SW 1271 (cell line): ENCODE measurements around the gene KIF5B.
"Not testable (repeated sequence)": the region's sequence is repeated elsewhere in the genome, so short reads cannot be mapped to it uniquely, and the experiment has no call there.

Experiments
- DNase-seq, 2 experiments: peaks; one replicate each; lab custom pipeline; 2025; lab: John Stamatoyannopoulos, UW

Gene KIF5B

DNA sequence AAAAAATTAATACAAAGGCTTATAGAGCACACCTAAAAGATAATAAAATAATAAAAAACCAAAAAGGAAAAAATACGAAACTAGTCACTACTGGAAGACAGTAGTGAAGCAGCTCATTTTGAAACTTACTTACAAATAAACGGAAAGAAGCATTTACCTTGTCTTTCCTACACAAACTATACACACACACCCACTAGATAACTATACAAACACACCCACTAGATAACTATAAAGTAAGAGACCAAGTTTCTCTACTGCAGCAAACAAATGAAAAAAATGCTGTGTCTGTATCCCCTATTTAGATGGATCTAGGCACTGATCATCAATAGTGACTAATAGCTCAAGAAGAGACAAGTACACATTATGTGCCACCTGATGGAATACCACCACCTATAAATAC lies 49.2 kb downstream of the KIF5B start:
- no peak for DNase-seq

DNA sequence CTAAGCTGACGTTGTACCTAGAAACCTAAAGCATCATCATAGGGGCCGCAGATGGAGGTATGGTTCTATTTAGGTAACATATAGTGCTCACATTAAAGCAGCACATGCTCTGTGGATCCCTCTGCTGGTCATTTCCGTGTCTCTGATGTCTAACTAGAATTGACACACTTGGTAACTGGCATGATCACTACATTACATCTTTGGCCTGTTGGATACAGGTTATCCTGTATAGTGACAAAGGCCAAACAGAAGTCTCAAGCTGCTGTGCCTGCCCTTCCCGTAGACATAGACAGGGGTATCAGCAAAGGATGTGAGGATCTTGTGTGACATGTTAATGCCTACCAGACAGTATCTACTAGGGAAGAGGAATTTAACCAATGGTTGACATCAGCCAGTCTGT lies 51.2 kb downstream of the KIF5B start:
- DNase-seq, result peak in 1 of 2 experiments; percentile 63

DNA sequence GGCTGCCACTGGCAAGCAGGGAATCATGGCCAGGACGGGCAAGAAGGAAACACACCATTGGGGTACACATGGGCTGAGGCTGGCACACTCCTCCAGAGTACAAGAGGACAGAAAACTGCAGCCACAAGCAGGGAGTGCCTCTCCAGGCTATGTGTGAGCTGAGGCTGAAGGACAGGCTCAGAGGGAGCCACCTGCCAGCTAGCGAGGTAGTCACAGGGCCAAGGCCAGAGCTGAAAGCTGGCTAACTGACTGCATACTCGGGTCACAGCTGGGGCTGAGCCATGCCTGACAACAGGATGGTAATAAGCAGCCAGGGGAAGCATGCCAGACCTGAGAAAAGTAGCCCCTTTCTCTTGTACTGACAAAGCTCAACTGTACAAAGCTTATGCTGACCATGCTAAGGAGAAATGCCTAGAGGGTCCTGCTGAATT lies 52.0 kb downstream of the KIF5B start:
- DNase-seq, result no peak

DNA sequence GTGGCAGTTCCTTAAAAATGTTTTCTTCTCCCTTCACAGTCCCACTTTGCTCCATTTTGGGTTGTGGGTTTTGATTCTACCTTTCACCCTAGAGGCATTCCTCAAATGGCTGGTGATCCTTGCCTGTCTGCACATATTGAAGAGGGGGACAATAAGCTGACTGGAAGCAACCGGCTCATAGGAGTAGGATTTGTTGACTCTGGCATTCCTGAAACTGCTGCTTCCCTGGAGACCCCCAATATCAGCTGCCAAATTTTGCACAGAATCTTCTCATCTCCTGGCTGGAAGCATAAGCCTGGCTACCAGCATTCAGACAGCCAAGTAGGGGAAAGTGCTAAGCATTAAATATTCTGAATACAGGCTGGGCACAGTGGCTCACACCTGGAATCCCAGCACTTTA lies 53.7 kb downstream of the KIF5B start:
- no peak for DNase-seq

DNA sequence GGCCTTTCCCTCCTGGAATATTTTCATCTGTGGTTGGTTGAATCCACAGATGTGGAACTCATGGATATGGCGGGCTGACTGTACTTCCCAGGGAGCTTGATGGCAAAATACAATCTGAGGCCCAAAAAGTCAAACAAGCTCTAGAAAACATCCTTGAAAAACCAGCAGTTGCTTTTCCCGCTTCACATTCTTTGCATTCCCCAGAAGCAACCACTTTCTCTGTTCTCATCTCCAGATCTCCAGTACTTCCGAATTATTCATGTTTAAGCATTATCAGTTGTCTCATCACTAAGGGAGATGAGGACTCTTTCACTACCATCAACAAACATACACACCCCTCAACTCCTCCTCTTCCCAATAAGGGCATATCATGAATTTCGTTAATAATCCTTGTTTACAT lies 55.3 kb downstream of the KIF5B start:
- DNase-seq, result no peak

DNA sequence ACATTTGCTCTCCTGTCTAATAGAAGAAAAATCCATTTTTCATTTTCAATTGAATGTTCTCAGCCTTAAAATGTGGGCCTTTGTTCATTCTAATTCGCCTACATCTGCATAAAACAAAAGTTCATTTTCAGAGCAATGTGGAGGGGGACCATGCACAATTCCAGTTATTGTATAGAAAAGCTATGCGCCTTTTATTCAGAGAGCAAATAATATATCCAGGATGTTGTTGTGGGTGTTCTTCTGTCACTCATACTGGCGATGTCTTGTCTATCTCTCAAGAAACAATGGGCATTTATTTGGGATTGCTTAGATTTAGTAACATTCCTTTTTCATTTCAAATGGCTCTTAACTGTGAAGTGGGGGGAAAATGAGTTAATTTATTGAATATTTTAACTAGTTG lies 56.4 kb downstream of the KIF5B start:
- DNase-seq, result no peak

DNA sequence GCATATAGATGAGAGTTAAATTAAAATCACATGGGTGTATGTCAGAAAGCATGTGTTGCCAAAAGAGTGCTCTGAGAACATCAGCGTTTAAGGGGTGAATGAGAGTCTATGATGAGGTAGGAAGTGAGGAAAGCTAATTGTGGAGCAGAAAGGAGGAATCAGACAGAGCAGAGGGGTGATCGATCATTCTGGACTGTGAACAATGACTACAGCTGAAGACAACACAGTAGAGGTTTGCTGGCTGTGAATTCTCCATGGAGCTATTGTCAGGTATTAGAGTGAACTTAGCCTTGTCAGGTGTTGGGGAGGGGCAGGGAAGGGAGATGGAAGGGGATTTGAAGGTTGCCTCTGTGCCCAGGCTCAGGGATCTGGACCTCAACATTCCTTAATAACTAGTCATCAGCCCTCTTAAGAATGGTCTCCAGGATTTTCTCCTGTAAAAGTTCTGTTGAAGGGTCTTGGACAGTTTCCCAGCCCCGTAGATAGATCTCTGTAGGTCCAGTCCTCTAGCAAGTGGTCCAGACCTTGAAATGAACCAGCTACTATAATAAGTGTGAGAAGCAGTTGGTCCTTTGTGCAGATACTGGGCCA lies 57.1 kb downstream of the KIF5B start:
- no peak for DNase-seq

DNA sequence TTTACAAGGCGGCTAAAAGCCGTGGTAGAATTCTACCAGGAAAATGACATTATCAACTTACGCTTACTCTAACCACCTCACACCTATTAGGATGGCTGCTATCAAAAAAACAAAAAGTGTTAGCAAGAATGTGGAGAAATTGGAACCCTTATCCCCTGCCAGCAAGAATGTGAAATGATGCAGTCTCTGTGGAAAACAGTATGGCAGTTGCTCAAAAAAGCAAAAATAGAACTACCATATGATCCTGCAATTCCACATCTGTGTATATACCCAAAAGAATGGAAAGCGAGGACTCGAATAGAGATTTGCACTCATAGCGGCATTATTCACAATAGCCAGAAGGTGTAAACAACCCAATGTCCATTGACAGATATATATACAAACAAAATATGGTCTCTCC lies 61.3 kb downstream of the KIF5B start:
- no peak for DNase-seq

DNA sequence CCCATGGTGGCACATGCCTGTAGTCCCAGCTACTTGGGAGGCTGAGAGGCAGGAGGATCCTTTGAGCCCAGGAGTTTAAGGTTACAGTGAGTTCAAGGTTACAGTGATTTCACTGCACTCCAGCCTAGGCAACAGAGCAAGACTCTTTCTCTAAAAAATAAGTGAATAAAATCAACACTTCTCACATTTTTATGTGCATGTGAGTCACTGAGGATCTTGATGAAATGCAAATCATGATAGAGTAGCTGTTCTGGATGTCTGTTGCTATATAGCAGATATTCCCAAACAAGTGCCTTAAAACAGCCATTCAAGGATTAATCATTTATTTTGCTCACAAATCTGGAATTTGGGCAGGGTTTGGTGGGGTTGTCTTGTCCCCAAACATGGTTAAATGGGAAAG lies 65.3 kb downstream of the KIF5B start:
- DNase-seq, result no peak

DNA sequence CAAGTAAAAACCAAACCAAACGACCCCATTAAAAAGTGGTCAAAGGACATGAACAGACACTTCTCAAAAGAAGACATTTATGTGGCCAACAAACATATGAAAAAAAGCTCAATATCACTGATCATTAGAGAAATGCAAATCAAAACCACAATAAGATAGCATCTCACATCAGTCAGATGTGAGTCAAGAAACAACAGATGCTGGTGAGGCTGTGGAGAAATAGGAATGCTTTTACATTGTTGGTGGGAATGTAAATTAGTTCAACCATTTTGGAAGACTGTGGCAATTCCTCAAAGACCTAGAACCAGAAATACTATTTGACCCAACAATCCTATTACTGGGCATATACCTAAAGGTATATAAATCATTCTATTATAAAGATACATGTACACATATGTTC lies 68.4 kb downstream of the KIF5B start:
- DNase-seq, result not testable (repeated sequence)

DNA sequence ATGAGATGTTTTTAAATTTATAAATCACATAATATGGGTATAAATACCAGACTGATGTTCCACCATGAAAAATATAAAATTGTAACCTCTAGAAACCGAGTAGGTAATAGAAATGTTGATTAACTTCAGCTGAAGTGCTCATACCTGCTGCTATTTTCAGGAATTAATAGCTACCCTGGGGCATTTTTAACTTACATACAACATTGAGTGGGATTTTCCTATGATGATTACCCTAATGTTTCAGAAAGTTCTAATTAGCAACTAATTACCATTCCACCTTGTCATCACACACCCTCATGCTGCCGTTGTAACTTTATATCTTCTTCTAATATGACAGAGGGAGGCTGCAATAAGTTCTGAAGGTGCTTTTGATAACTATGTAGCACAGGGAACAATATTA lies 74.1 kb downstream of the KIF5B start:
- no peak for DNase-seq

DNA sequence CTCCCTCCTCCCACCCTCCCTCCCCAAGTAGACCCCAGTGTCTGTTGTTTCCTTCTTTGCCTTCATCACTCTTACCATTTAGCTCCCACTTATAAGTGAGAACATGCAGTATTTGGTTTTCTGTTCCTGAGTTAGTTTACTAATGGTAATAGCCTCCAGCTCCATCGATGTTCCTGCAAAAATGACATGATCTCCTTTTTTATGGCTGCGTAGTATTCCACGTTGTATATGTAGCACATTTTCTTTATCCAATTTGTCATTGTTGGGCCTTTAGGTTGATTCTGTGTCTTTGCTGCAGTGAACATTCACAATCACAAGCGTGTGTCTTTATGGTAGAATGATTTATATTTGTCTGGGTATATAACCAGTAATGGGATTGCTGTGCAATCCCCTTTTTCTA lies 75.8 kb downstream of the KIF5B start:
- no peak for DNase-seq

DNA sequence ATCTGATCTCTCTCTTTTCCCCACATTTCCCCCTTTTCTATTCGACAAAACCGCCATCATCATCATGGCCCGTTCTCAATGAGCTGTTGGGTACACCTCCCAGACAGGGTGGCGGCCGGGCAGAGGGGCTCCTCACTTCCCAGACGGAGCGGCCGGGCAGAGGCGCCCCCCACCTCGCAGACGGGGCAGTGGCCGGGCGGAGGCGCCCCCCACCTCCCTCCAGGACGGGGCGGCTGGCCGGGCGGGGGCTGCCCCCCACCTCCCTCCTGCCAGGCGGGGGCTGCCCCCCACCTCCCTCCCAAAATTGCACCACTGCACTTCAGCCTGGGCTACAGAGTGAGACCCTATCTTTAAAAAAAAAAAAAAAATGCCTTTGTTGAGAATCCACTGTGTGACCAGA lies 77.2 kb downstream of the KIF5B start:
- DNase-seq, result not testable (repeated sequence)

DNA sequence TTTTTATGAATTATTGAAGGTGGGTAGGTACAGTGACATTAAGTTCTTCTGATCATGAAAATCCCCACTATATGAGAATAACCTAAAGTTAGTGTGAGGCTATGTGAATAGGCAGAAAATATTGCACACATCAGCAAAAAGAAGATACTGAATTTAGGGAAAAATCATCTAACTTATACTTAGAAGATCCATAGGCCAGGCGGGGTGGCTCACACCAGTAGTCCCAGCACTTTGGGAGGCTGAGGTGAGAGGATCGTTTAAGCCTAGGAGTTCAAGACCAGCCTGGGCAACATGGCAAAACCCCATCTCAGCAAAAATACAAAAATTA lies 78.1 kb downstream of the KIF5B start:
- DNase-seq, result no peak

DNA sequence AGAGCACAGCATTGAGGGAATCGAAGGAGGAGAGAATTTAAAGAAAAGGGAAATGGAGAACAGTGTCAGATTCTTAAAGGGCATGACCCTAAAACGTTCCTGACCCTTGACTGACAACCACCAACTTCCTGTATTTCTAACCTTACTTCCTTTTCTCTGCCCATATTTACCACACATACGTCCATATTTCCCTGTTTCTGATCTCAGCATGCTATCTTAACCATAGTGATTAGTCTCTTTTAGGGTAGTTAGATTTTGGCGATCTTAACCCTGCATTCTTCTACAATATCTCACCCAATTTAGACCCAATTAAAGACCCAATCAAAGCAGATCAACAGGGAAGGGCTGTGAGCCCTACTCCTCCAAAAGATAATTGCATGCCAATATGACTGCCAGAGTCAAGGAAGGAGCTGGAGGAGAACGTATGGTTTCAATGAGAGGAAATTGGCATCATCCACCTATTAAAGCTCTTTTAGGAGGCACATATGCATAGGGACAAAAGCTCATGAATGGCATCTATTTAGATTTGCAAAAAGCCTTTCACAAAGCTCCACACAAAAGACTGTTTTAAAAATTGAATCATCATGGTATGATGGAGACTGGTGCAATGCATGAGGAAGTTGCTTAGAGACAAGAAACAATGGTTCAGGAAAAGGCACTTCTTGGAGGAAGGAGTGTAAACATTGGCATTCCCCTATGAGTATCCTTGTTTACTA lies 78.6 kb downstream of the KIF5B start:
- DNase-seq, result no peak

DNA sequence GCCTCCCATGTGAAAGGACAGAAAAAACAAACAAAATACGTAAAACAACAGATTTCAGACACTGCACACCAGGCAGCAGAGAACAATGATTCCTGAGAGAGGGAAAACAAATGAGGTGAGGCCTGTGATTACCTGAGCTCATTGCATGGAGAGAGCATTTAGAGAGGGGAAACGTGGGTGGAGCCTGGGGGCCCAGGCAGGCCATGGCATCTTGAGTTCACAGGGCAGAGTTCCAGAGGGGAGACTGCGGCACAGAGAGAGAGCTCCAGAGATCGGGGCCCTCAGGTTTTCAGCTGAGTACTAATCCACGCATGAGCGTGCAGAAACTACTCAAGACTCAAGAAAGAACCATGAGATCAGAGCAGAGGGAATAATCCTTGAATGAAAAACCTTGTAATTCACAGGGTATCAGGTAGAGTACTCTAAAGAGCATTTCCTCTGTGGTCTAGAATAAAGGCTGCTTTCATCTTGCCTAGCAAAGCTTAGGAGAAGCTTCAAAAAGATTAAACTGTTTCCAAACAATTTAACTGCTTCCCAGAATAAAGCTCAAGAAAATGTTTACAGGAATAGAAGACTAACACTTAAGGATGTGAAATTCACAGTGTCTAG lies 81.0 kb downstream of the KIF5B start:
- no peak for DNase-seq

DNA sequence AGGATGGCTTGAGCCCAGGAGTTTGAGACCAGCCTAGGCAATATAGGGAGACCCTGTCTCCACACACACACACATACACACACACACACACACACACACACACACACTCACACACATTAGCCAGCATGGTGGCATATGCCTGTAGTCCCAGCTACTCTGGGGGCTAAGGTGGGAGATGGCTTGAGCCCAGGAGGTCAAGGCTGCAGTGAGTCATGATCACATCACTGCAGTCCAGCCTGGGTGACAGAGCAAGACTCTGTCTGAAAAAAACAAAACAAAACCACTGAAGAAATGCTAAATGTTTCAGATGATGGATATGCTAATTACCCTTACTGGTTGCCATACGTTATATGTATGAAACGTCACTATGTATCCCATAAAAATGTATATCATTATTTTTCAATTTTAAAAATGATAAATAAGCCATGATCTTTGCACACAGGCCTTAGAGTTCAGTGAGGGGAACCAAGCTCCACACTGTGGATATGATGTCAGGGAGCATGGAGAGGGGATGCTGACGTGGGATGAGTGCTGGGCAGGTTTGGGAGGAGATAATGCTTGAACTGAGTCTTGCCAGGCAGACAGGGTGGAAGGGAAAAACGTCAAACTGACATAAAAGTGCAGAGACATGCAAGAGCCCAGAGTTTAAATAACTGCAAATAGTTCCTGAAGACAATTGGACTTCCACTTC lies 81.6 kb downstream of the KIF5B start:
- DNase-seq, result no peak

DNA sequence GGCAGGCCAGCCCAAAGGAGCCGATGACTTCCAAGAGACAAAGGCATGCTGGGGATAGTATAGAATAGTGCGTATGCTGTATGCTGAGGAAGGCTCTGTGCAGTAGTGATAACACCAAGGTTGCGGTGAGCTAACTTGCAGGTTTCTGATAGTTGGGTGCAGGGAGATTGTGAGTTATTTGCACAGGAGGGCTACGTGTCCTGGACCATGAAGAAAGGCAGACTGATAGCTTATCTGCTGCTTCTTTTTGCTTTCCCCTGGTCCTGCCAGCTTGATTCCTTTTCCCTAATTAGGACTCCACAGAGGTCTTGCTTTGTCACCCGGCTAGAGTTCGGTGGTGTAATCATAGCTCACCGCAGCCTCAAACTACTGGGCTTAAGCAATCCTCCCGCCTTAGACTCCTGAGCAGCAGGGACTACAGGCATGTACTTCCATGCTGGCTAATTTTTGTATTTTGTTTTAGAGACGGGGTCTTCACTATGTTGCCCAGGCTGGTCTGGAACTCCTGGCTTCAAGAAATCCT lies 83.6 kb downstream of the KIF5B start:
- DNase-seq, result no peak

DNA sequence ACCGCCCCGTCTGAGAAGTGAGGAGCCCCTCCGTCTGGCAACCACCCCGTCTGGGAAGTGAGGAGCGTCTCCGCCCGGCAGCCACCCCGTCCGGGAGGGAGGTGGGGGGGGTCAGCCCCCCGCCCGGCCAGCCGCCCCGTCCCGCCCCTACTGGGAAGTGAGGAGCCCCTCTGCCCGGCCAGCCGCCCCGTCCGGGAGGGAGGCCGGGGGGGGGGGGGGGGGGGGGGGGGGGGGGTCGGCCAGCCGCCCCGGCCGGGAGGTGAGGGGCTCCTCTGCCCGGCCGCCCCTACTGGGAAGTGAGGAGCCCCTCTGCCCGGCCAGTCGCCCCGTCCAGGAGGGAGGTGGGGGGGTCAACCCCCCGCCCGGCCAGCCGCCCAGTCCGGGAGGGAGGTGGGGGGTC lies 86.4 kb downstream of the KIF5B start:
- DNase-seq, result not testable (repeated sequence)

DNA sequence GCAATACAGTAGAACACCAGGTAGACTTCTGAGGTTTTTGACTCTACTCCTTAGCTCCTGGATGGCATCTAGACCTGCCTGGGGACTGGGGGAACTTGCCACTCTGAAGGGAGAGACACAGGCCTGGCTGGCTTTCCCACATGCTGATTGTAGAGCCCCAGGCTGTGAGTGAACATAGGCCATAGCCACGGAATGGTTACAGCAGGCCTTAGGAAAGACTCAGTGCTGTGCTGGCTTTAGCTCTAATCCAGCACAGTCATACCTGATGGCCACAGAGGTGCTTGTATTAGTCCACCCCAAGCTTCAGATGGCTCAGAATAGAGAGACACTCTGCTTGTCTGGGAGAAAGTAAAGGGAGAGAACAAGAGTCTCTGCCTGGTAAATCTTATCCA lies 92.6 kb downstream of the KIF5B start:
- no peak for DNase-seq

DNA sequence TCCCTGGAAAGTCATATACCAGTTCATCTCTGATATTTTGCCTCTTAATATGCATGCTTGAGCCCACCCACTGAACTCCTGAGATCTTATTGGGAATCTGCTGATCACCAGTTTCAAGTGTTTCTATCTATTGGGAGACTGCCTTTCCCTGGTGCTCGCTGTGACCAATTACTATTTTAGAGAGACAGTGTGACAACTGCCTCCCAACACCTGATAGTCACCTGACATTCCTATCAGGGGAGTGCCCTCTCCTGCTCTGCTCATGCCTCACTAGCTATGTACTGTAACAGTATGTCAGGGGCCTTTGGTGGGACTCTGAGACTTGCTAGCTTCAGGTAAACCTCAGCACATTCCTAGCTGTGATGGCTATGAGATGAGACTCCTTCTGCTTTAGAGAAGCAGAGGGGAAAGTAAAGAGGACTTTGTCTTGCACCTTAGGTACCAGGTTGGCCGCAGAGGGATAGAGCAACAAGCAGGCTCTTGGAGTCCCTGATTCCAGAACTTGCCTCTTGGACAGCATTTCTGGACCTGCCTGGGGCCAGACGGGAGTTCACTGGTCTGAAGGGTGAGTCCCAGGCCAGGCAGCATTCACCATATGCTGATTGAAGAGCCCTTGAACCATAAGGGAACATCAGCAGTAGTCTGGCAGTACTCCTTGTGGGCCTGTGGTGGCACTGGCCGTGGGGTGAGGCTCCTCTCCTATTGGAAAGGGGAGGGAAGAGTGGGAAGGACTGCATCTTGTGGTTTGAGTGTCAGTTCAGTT lies 93.2 kb downstream of the KIF5B start:
- no peak for DNase-seq
